Nephron (organoid): ENCODE data around the gene ZC3H18.

ENCODE experiments used
- H3K27ac Mint-ChIP-seq, 3 experiments: 2 replicates each; pipeline ENCODE4 v1.8.0; 2020; ENCODE audit warnings: mixed read lengths in 3 of 3, mild to moderate bottlenecking in 2 of 3, moderate library complexity in 1 of 3
- H3K27me3 Mint-ChIP-seq: 2 replicates; pipeline ENCODE4 v1.8.0; 2021; ENCODE audit warnings: low read depth, mild to moderate bottlenecking, moderate library complexity, mixed read lengths
- H3K36me3 Mint-ChIP-seq: 2 replicates; pipeline ENCODE4 v1.8.0; 2020; ENCODE audit warnings: low read depth, mixed read lengths
- H3K4me1 Mint-ChIP-seq: 2 replicates; pipeline ENCODE4 v1.8.0; 2020; ENCODE audit warnings: mixed read lengths
- H3K4me3 Mint-ChIP-seq, 3 experiments: 2 replicates each; pipeline ENCODE4 v1.8.0; 2020; ENCODE audit warnings: mild to moderate bottlenecking in 3 of 3, mixed read lengths in 3 of 3, moderate library complexity in 2 of 3
- H3K9me3 Mint-ChIP-seq: 2 replicates; pipeline ENCODE4 v1.8.0; 2020; ENCODE audit warnings: mixed read lengths
- CTCF ChIP-seq, 3 experiments: fragments of 200-600 bp; sonication (generic); IDR thresholded peaks; one replicate each; pipeline ENCODE4 v1.5.0; 2021; ENCODE audit warnings: antibody characterized with exemption in 3 of 3; ENCODE audit not compliant: unreplicated experiment in 3 of 3

The ZC3H18 gene

GRCh38 chr16:88531346-88531745 lies 38.9 kb upstream of the ZC3H18 start:
- Mint-ChIP-seq H3K4me3 (peak overlapping the region; percentile 67 to 70 (median 67)), H3K27ac (peak overlapping the region in 2 of 3 experiments; percentile 11 to 35), H3K27me3 (no peaks in the 10 kb centered on the region), H3K4me1 (peaks cover 11% of the 10 kb centered on the region), H3K36me3 (peaks cover 6% of the 10 kb centered on the region), H3K9me3 (no peaks in the 10 kb centered on the region)
- no peak for TF ChIP-seq CTCF (IDR thresholded peaks at IDR 0.05; ENCODE audit: unreplicated experiment in 3 of 3)

GRCh38 chr16:88531931-88532433 lies 38.2 kb upstream of the ZC3H18 start:
- Mint-ChIP-seq H3K4me1 (peaks cover 11% of the 10 kb centered on the region), H3K27ac (peak overlapping the region in 1 of 3 experiments; percentile 35), H3K9me3 (no peaks in the 10 kb centered on the region), H3K27me3 (no peaks in the 10 kb centered on the region), H3K4me3 (peak overlapping the region; percentile 62 to 66 (median 66)), H3K36me3 (peaks cover 6% of the 10 kb centered on the region)
- no peak for TF ChIP-seq CTCF (IDR thresholded peaks at IDR 0.05; ENCODE audit: unreplicated experiment in 3 of 3)

GRCh38 chr16:88532434-88533241 lies 37.6 kb upstream of the ZC3H18 start:
- no peaks in the 10 kb centered on the region for H3K9me3 Mint-ChIP-seq
- TF ChIP-seq CTCF (IDR thresholded peaks at IDR 0.05; ENCODE audit: unreplicated experiment in 3 of 3), result no peak
- peaks cover 11% of the 10 kb centered on the region for H3K4me1 Mint-ChIP-seq
- H3K27me3 Mint-ChIP-seq, result no peaks in the 10 kb centered on the region
- H3K36me3 Mint-ChIP-seq, result peaks cover 6% of the 10 kb centered on the region
- H3K4me3 Mint-ChIP-seq, result peak overlapping the region; percentile 51 to 62 (median 58)
- no peak overlapping the region for H3K27ac Mint-ChIP-seq

GRCh38 chr16:88533381-88533917 lies 36.8 kb upstream of the ZC3H18 start:
- Mint-ChIP-seq H3K4me3 (peak overlapping the region in 1 of 3 experiments; percentile 46), H3K4me1 (peaks cover 11% of the 10 kb centered on the region), H3K27ac (no peak overlapping the region), H3K27me3 (peaks cover 2% of the 10 kb centered on the region), H3K9me3 (no peaks in the 10 kb centered on the region), H3K36me3 (peaks cover 6% of the 10 kb centered on the region)
- TF ChIP-seq CTCF (IDR thresholded peaks at IDR 0.05; ENCODE audit: unreplicated experiment in 3 of 3), result no peak

- Mint-ChIP-seq H3K36me3 (peaks cover 4% of the 10 kb centered on the region), H3K4me1 (peaks cover 11% of the 10 kb centered on the region), H3K27me3 (peaks cover 6% of the 10 kb centered on the region), H3K27ac (peak overlapping the region in 1 of 3 experiments; percentile 56), H3K4me3 (peak overlapping the region in 2 of 3 experiments; percentile 28 to 41), H3K9me3 (no peaks in the 10 kb centered on the region)
- TF ChIP-seq CTCF (IDR thresholded peaks at IDR 0.05; ENCODE audit: unreplicated experiment in 3 of 3), result no peak
Observed at GRCh38 chr16:88533932-88534637, 36.1 kb upstream of the ZC3H18 start.
